BLaER1 (cell line): Measurements from ENCODE around the gene CDH18.

Source experiments
- H3K27ac ChIP-seq: shearing (Covaris generic); formaldehyde crosslinking; 2 replicates; pipeline ENCODE4 v1.8.1; 2022
- H3K27me3 ChIP-seq: shearing (Covaris generic); formaldehyde crosslinking; 2 replicates; pipeline ENCODE4 v1.8.1; 2022
- H3K36me3 ChIP-seq: shearing (Covaris generic); formaldehyde crosslinking; 2 replicates; pipeline ENCODE4 v1.8.1; 2022
- H3K4me1 ChIP-seq: shearing (Covaris generic); formaldehyde crosslinking; 2 replicates; pipeline ENCODE4 v1.8.1; 2022
- H3K4me2 ChIP-seq: shearing (Covaris generic); formaldehyde crosslinking; 2 replicates; pipeline ENCODE4 v1.8.1; 2022
- H3K4me3 ChIP-seq: shearing (Covaris generic); formaldehyde crosslinking; 2 replicates; pipeline ENCODE4 v1.8.1; 2022
- H3K9ac ChIP-seq: shearing (Covaris generic); formaldehyde crosslinking; 2 replicates; pipeline ENCODE4 v1.8.1; 2022
- H3K9me3 ChIP-seq: shearing (Covaris generic); formaldehyde crosslinking; 2 replicates; pipeline ENCODE4 v1.8.1; 2022
- H4K20me1 ChIP-seq: shearing (Covaris generic); formaldehyde crosslinking; 2 replicates; pipeline ENCODE4 v1.8.1; 2022
- Cebpa-rat ChIP-seq: shearing (Covaris generic); IDR thresholded peaks from 2 replicates; pipeline ENCODE4 v1.8.1; 2022

CDH18 gene

GRCh38 chr5:19928562-19929421 is 59.2 kb downstream of the CDH18 start:
- Histone ChIP-seq H3K4me1 (no peaks in the 10 kb centered on the region), H3K27me3 (no peaks in the 10 kb centered on the region), H3K4me2 (no peak overlapping the region), H3K9ac (no peak overlapping the region), H3K9me3 (no peaks in the 10 kb centered on the region), H4K20me1 (no peaks in the 10 kb centered on the region), H3K4me3 (no peak overlapping the region), H3K27ac (no peak overlapping the region), H3K36me3 (no peaks in the 10 kb centered on the region)
- TF ChIP-seq Cebpa-rat: no peak

GRCh38 chr5:19927919-19928318 is 60.1 kb downstream of the CDH18 start:
- Histone ChIP-seq H3K9me3 (no peaks in the 10 kb centered on the region), H3K36me3 (no peaks in the 10 kb centered on the region), H3K4me1 (no peaks in the 10 kb centered on the region), H3K27me3 (no peaks in the 10 kb centered on the region), H3K4me2 (no peak overlapping the region), H3K9ac (no peak overlapping the region), H3K27ac (no peak overlapping the region), H4K20me1 (no peaks in the 10 kb centered on the region), H3K4me3 (no peak overlapping the region)
- no peak for TF ChIP-seq Cebpa-rat

- H4K20me1 ChIP-seq: no peaks in the 10 kb centered on the region
- no peak overlapping the region for H3K27ac ChIP-seq
- no peak overlapping the region for H3K4me2 ChIP-seq
- no peaks in the 10 kb centered on the region for H3K9me3 ChIP-seq
- no peaks in the 10 kb centered on the region for H3K4me1 ChIP-seq
- no peaks in the 10 kb centered on the region for H3K36me3 ChIP-seq
- TF ChIP-seq Cebpa-rat: no peak
- H3K4me3 ChIP-seq: no peak overlapping the region
- no peaks in the 10 kb centered on the region for H3K27me3 ChIP-seq
- H3K9ac ChIP-seq: no peak overlapping the region
These were observed 60.8 kb downstream of the CDH18 start for GRCh38 chr5:19927170-19927569.

GRCh38 chr5:19923742-19924141 is 64.3 kb downstream of the CDH18 start:
- no peaks in the 10 kb centered on the region for H3K4me1 ChIP-seq
- H3K4me2 ChIP-seq: no peak overlapping the region
- no peak overlapping the region for H3K9ac ChIP-seq
- no peak overlapping the region for H3K4me3 ChIP-seq
- no peaks in the 10 kb centered on the region for H4K20me1 ChIP-seq
- H3K27me3 ChIP-seq: no peaks in the 10 kb centered on the region
- no peak for TF ChIP-seq Cebpa-rat
- H3K9me3 ChIP-seq: no peaks in the 10 kb centered on the region
- H3K36me3 ChIP-seq: no peaks in the 10 kb centered on the region
- no peak overlapping the region for H3K27ac ChIP-seq

GRCh38 chr5:19920761-19921160 is 67.2 kb downstream of the CDH18 start:
- TF ChIP-seq Cebpa-rat: no peak
- Histone ChIP-seq H3K36me3 (no peaks in the 10 kb centered on the region), H3K9me3 (no peaks in the 10 kb centered on the region), H3K27me3 (no peaks in the 10 kb centered on the region), H4K20me1 (no peaks in the 10 kb centered on the region), H3K9ac (no peak overlapping the region), H3K4me1 (no peaks in the 10 kb centered on the region), H3K27ac (no peak overlapping the region), H3K4me2 (no peak overlapping the region), H3K4me3 (no peak overlapping the region)

- TF ChIP-seq Cebpa-rat: no peak
- H3K9me3 ChIP-seq: no peaks in the 10 kb centered on the region
- no peak overlapping the region for H3K4me3 ChIP-seq
- no peaks in the 10 kb centered on the region for H3K36me3 ChIP-seq
- no peak overlapping the region for H3K4me2 ChIP-seq
- no peak overlapping the region for H3K9ac ChIP-seq
- H4K20me1 ChIP-seq: no peaks in the 10 kb centered on the region
- H3K27ac ChIP-seq: no peak overlapping the region
- H3K27me3 ChIP-seq: no peaks in the 10 kb centered on the region
- H3K4me1 ChIP-seq: no peaks in the 10 kb centered on the region
These were observed 69.2 kb downstream of the CDH18 start for GRCh38 chr5:19918780-19919179.

GRCh38 chr5:19917588-19918122 is 70.3 kb downstream of the CDH18 start:
- Histone ChIP-seq H3K27ac (no peak overlapping the region), H3K4me2 (no peak overlapping the region), H3K9me3 (no peaks in the 10 kb centered on the region), H3K4me1 (no peaks in the 10 kb centered on the region), H3K36me3 (no peaks in the 10 kb centered on the region), H3K27me3 (no peaks in the 10 kb centered on the region), H3K4me3 (no peak overlapping the region), H3K9ac (no peak overlapping the region), H4K20me1 (no peaks in the 10 kb centered on the region)
- TF ChIP-seq Cebpa-rat: no peak

- no peak for TF ChIP-seq Cebpa-rat
- Histone ChIP-seq H3K27ac (no peak overlapping the region), H3K27me3 (no peaks in the 10 kb centered on the region), H3K36me3 (no peaks in the 10 kb centered on the region), H3K9me3 (no peaks in the 10 kb centered on the region), H3K4me1 (no peaks in the 10 kb centered on the region), H3K9ac (no peak overlapping the region), H3K4me2 (no peak overlapping the region), H4K20me1 (no peaks in the 10 kb centered on the region), H3K4me3 (no peak overlapping the region)
These were observed 77.9 kb downstream of the CDH18 start for GRCh38 chr5:19910136-19910535.

GRCh38 chr5:19904766-19905165 is 83.2 kb downstream of the CDH18 start:
- no peak overlapping the region for H3K4me3 ChIP-seq
- H3K27ac ChIP-seq: no peak overlapping the region
- H3K9ac ChIP-seq: no peak overlapping the region
- no peaks in the 10 kb centered on the region for H3K27me3 ChIP-seq
- no peaks in the 10 kb centered on the region for H4K20me1 ChIP-seq
- H3K4me1 ChIP-seq: no peaks in the 10 kb centered on the region
- no peaks in the 10 kb centered on the region for H3K9me3 ChIP-seq
- no peaks in the 10 kb centered on the region for H3K36me3 ChIP-seq
- H3K4me2 ChIP-seq: no peak overlapping the region
- no peak for TF ChIP-seq Cebpa-rat

GRCh38 chr5:19903611-19904010 is 84.4 kb downstream of the CDH18 start:
- Histone ChIP-seq H3K9me3 (no peaks in the 10 kb centered on the region), H3K4me3 (no peak overlapping the region), H3K9ac (no peak overlapping the region), H3K27me3 (no peaks in the 10 kb centered on the region), H3K36me3 (no peaks in the 10 kb centered on the region), H3K27ac (no peak overlapping the region), H4K20me1 (no peaks in the 10 kb centered on the region), H3K4me2 (no peak overlapping the region), H3K4me1 (no peaks in the 10 kb centered on the region)
- no peak for TF ChIP-seq Cebpa-rat
